Activated CD4-positive, alpha-beta T cell treated with anti-CD3 and anti-CD28 coated beads, Interleukin-2, amount 10 ng/mL, durations not matched to agents 24 days and 14 days (primary cell): ENCODE measurements around the gene SPATA31D4. TPM values are rescaled to one million over a fixed set of nuclear protein-coding genes. Genes with fewer than 3 reads are reported as not detected.
"Not testable (repeated sequence)": the region's sequence is repeated elsewhere in the genome, so short reads cannot be mapped to it uniquely, and the experiment has no call there.

Source experiments
- DNase-seq: peaks from one replicate; pipeline ENCODE4 v3.0.0; 2022
- H3K27ac Mint-ChIP-seq: one replicate; pipeline ENCODE4 v1.8.0; 2022; ENCODE audit warnings: mild to moderate bottlenecking, mixed read lengths
- H3K27me3 Mint-ChIP-seq: one replicate; pipeline ENCODE4 v1.8.0; 2022; ENCODE audit warnings: mixed read lengths
- H3K36me3 Mint-ChIP-seq: one replicate; pipeline ENCODE4 v1.8.0; 2022; ENCODE audit warnings: low read depth, mild to moderate bottlenecking, mixed read lengths
- H3K4me1 Mint-ChIP-seq: one replicate; pipeline ENCODE4 v1.8.0; 2021; ENCODE audit warnings: mixed read lengths
- H3K4me3 Mint-ChIP-seq: one replicate; pipeline ENCODE4 v1.8.0; 2022; ENCODE audit warnings: mild to moderate bottlenecking, moderate library complexity, mixed read lengths
- H3K9me3 Mint-ChIP-seq: one replicate; pipeline ENCODE4 v1.8.0; 2021; ENCODE audit warnings: mixed read lengths
- intact Hi-C: fragments of 100-400 bp; cut with micrococcal nuclease; formaldehyde crosslinking; loops from one replicate; pipeline ENCODE4 v1.15.1; 2023
- total RNA-seq: library from RNA; stranded (reverse); gene quantifications from 2 replicates; pipeline ENCODE4 v1.2.3, GENCODE V29; 2022

Gene SPATA31D4
- not detected in 2 replicates for total RNA-seq

DNA sequence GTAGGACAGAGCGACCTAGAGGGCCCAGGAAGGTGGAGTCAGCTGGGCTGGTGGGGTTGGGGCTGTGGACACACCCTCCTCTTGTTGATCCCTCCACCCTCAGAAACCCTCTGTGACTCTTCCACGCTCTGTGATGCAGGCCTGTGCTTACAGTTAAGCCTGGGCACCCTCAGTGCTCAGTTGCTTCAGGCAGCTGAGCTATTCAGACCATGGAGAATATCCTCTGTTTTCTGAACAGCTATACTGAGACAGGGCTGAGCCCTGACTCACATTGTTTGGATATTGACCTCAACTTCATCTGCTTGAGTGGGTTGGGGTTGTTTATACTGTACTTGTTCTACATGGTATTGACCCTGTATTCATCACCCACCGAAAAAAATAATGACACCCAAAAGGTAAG lies at the start of gene SPATA31D4:
Gene SPATA31D4 (plus strand): TSS at position 124 of the 400 bp plus-strand sequence. CDS start 86 bp downstream, at position 210.
- H3K36me3 Mint-ChIP-seq, H3K4me3 Mint-ChIP-seq, H3K27me3 Mint-ChIP-seq, H3K9me3 Mint-ChIP-seq, H3K4me1 Mint-ChIP-seq, DNase-seq, intact Hi-C loops, H3K27ac Mint-ChIP-seq: not testable (repeated sequence)

GRCh38 chr9:81878530-81878929 lies 49.7 kb upstream of the SPATA31D4 start:
- H3K36me3 Mint-ChIP-seq = no peaks in the 10 kb centered on the region
- intact Hi-C loops = no loop called here
- DNase-seq = no peak
- H3K9me3 Mint-ChIP-seq = no peaks in the 10 kb centered on the region
- no peaks in the 10 kb centered on the region for H3K27me3 Mint-ChIP-seq
- no peaks in the 10 kb centered on the region for H3K4me1 Mint-ChIP-seq
- H3K4me3 Mint-ChIP-seq = no peak overlapping the region
- H3K27ac Mint-ChIP-seq = no peak overlapping the region

- H3K36me3 Mint-ChIP-seq = no peaks in the 10 kb centered on the region
- intact Hi-C loops = no loop called here
- H3K9me3 Mint-ChIP-seq = no peaks in the 10 kb centered on the region
- no peak for DNase-seq
- H3K27ac Mint-ChIP-seq = no peak overlapping the region
- no peak overlapping the region for H3K4me3 Mint-ChIP-seq
- no peaks in the 10 kb centered on the region for H3K4me1 Mint-ChIP-seq
- H3K27me3 Mint-ChIP-seq = no peaks in the 10 kb centered on the region
These were observed 48.7 kb upstream of the SPATA31D4 start for GRCh38 chr9:81879501-81879916.

DNA sequence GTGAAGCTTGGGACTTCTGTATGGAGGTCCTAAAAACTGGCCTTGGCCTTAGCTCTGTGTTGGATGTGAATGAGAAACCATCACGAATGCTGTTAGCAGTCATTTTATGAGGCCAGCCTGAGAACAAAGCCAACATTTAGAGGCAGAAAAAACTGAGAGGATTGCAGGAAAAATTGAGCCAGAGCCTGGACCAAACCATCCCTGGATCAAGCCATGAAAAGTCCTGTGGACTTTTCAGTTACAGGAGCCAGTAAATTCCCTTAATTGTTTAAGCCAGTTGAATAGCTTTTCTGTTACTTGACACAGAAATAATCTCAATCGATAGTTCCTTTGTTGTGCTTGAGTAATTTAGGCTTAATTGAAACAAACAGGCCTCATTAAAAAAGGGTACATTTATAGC lies 42.6 kb upstream of the SPATA31D4 start:
- Mint-ChIP-seq H3K9me3 (no peaks in the 10 kb centered on the region), H3K4me3 (no peak overlapping the region), H3K4me1 (no peaks in the 10 kb centered on the region), H3K36me3 (no peaks in the 10 kb centered on the region), H3K27me3 (no peaks in the 10 kb centered on the region), H3K27ac (no peak overlapping the region)
- DNase-seq = no peak
- intact Hi-C loops = no loop called here

DNA sequence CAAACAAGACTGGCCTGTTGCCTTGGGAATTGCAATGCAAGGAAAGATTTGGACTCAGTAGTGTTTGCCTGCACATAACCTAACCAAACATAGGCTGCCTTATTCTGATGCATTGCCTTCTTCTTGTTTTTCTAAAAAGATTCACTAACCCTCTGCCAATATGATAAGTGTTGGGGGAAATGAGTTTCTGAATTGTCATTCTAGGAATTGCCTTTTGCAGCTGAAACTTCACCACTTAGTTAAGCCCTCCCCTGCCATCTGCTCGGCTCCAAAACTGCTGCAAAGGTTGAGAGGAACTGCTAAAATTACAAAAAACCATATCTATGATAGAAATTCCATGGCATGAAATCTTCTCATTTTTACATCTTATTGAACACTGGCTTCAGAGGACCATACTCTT lies 41.6 kb upstream of the SPATA31D4 start:
- Mint-ChIP-seq H3K27ac (no peak overlapping the region), H3K4me3 (no peak overlapping the region), H3K36me3 (no peaks in the 10 kb centered on the region), H3K4me1 (no peaks in the 10 kb centered on the region), H3K27me3 (no peaks in the 10 kb centered on the region), H3K9me3 (no peaks in the 10 kb centered on the region)
- DNase-seq = no peak
- intact Hi-C loops = no loop called here

DNA sequence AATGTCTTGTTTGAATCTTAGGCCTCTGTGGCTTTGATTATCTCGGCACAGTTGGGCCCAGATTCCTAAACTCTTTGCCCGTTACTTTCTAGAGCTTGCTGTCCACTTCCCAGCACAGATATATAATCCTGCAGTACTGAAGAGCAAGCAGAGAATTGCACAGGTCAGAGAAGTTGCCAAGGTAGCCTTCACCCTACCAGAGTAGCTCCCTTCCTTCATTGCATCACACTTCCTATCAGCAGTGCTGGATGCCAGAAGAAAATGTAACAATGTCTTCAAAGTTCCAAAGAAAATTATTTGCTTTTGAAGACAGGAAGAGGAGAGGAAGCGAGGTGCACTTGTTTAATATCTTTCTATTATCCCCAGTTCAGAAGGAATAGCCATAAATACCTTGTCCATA lies 38.1 kb upstream of the SPATA31D4 start:
- intact Hi-C loops = no loop called here
- Mint-ChIP-seq H3K36me3 (no peaks in the 10 kb centered on the region), H3K9me3 (no peaks in the 10 kb centered on the region), H3K27ac (no peak overlapping the region), H3K27me3 (no peaks in the 10 kb centered on the region), H3K4me3 (no peak overlapping the region), H3K4me1 (no peaks in the 10 kb centered on the region)
- no peak for DNase-seq

DNA sequence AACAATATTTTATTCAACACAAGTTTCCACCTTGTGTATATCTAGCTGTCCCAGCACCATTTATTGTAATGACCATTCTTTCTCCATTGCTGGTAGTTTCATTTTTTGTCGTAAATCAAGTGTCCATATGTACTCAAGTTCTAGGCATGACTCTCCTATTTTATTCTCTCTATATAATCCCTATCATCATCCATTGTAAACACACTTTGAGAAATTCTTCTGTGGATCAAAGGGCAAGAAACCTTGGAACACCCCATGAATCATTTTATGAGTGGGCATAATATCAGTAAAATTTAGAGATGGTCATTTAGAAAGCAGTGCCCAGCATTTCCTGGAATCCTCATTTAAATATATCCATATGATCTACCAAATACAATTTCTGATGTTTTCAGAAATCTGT lies 35.8 kb upstream of the SPATA31D4 start:
- Mint-ChIP-seq H3K27ac (no peak overlapping the region), H3K36me3 (no peaks in the 10 kb centered on the region), H3K4me1 (no peaks in the 10 kb centered on the region), H3K27me3 (no peaks in the 10 kb centered on the region), H3K4me3 (no peak overlapping the region), H3K9me3 (no peaks in the 10 kb centered on the region)
- intact Hi-C loops = no loop called here
- no peak for DNase-seq

DNA sequence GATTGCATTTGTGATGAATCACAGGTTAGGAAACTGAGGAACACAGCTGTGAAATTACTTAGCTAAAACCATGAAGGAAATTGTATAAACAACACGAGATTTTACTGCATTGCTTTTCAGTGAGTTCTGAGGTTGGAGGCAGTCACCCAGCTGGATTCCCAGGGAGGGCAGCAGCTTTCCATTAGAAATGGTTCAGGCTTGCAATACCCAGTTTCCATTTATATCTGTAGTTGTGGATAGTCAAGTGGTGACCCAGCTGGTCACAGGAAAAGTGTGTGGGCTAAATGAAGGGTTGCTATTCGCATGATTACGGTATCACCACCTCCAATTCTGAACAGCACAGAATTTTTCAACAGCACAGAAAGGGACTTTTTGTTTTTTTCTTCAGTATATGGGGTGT lies 34.3 kb upstream of the SPATA31D4 start:
- H3K9me3 Mint-ChIP-seq = no peaks in the 10 kb centered on the region

GRCh38 chr9:81894891-81895290 lies 33.3 kb upstream of the SPATA31D4 start:
- no peaks in the 10 kb centered on the region for H3K9me3 Mint-ChIP-seq
- intact Hi-C loops = no loop called here
- no peaks in the 10 kb centered on the region for H3K36me3 Mint-ChIP-seq
- no peaks in the 10 kb centered on the region for H3K4me1 Mint-ChIP-seq
- DNase-seq = no peak
- no peak overlapping the region for H3K4me3 Mint-ChIP-seq
- H3K27me3 Mint-ChIP-seq = no peaks in the 10 kb centered on the region
- no peak overlapping the region for H3K27ac Mint-ChIP-seq

More for the DNA sequence above, 34.3 kb upstream of the SPATA31D4 start:
- Mint-ChIP-seq H3K4me3 (no peak overlapping the region), H3K27me3 (no peaks in the 10 kb centered on the region), H3K4me1 (no peaks in the 10 kb centered on the region), H3K27ac (no peak overlapping the region), H3K36me3 (no peaks in the 10 kb centered on the region)
- intact Hi-C loops = no loop called here
- no peak for DNase-seq

DNA sequence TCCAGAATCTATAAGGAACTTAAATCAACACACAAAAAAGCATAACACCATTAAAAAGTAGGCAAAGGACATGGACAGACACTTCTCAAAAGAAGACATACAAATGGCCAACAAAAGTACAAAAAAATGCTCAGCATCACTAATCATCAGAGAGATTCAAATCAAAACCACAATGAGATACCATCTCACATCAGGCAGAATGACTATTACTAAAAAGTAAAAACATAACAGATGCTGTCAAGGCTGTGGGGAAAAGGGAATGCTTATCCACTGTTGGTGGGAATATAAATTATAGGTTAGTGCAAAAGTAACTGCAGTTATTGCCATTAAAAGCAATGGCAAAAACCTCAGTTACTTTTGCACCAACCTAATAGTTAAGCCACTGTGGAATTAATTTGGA lies 32.2 kb upstream of the SPATA31D4 start:
- intact Hi-C loops = no loop called here
- Mint-ChIP-seq H3K4me1 (no peaks in the 10 kb centered on the region), H3K27ac (no peak overlapping the region), H3K4me3 (no peak overlapping the region), H3K9me3 (no peaks in the 10 kb centered on the region), H3K27me3 (no peaks in the 10 kb centered on the region), H3K36me3 (no peaks in the 10 kb centered on the region)
- no peak for DNase-seq

- Mint-ChIP-seq H3K9me3 (no peaks in the 10 kb centered on the region), H3K36me3 (no peaks in the 10 kb centered on the region), H3K27ac (no peak overlapping the region), H3K4me1 (no peaks in the 10 kb centered on the region), H3K27me3 (no peaks in the 10 kb centered on the region), H3K4me3 (no peak overlapping the region)
- intact Hi-C loops = no loop called here
- DNase-seq = no peak
These were observed 29.4 kb upstream of the SPATA31D4 start for GRCh38 chr9:81898851-81899250.

DNA sequence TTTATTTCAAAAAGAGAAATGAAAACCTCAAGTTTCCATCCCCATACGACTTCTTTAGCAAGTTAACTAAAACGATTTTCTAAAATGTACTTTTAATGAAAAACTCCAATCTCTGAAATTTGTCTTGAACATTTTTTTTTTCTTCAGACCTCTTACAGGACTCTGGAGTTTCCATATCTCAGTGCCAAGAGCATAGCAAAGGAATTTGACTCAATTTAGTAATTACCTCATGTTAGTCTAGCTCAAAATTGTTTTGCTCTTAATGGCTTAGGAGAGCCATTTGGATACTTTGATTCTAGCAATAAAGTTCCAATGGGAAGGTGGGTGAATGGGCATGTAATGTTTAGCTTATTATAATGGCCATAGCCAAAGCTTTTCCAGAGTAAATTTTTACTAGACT lies 26.0 kb upstream of the SPATA31D4 start:
- intact Hi-C loops = no loop called here
- Mint-ChIP-seq H3K36me3 (no peaks in the 10 kb centered on the region), H3K9me3 (no peaks in the 10 kb centered on the region), H3K4me3 (no peak overlapping the region), H3K27me3 (no peaks in the 10 kb centered on the region), H3K4me1 (no peaks in the 10 kb centered on the region), H3K27ac (no peak overlapping the region)
- no peak for DNase-seq

- Mint-ChIP-seq H3K36me3 (no peaks in the 10 kb centered on the region), H3K4me1 (no peaks in the 10 kb centered on the region), H3K27me3 (no peaks in the 10 kb centered on the region), H3K9me3 (no peaks in the 10 kb centered on the region), H3K4me3 (no peak overlapping the region), H3K27ac (no peak overlapping the region)
- intact Hi-C loops = no loop called here
- DNase-seq = no peak
These were observed 25.6 kb upstream of the SPATA31D4 start for GRCh38 chr9:81902626-81903025.

DNA sequence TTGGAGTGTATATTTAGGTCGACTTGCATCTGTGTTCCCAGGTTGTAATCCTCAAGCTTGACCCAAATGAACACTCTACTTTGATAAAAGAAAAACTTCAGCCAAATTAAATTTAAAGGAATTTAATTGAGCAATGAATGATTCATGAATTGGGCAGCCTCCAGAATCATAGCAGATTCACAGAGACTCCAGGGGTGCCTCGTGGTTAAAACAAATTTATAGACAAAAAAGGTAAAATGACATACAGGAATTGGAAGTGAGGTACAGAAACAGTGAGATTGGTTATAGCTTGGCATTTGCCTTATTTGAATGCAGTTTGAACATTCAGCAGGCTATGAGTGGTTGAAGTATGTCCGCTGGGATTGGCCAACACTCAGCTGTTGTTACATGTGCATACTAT lies 21.6 kb upstream of the SPATA31D4 start:
- Mint-ChIP-seq H3K27me3 (no peaks in the 10 kb centered on the region), H3K27ac (no peak overlapping the region), H3K4me3 (no peak overlapping the region), H3K4me1 (no peaks in the 10 kb centered on the region), H3K36me3 (no peaks in the 10 kb centered on the region), H3K9me3 (no peaks in the 10 kb centered on the region)
- no peak for DNase-seq
- intact Hi-C loops = no loop called here

DNA sequence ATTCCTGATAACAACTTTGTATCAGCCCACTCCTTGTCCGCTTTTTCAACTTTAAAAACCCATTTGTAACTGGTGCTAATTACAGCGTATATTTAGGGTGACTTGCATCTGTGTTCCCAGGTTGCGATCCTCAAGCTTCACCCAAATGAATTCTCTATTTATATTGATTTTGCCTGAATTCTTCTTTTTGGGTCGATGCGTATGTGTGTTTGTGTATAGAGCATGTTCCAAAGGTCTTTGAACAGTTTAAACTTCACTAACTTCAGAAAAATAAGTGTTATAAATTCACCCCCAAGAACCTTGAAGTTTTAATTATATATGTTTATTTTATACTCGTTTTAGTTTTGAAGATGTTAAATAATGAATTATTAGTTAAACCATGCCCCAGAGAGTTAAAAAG lies 16.1 kb upstream of the SPATA31D4 start:
- Mint-ChIP-seq H3K36me3 (no peaks in the 10 kb centered on the region), H3K27ac (no peak overlapping the region), H3K4me1 (no peaks in the 10 kb centered on the region), H3K9me3 (no peaks in the 10 kb centered on the region), H3K27me3 (no peaks in the 10 kb centered on the region), H3K4me3 (no peak overlapping the region)
- intact Hi-C loops = no loop called here
- no peak for DNase-seq
